HEK293 (cell line): ENCODE data around the gene PLA2G2A.

ENCODE experiments used
- CTCF ChIA-PET: fragments of 350-600 bp; formaldehyde crosslinking; extraction: SDS; loops from one replicate; lab custom pipeline; 2021; ENCODE audit warnings: antibody characterized with exemption; lab: Yijun Ruan, JAX
- POLR2A ChIA-PET: fragments of 300-600 bp; formaldehyde crosslinking; extraction: SDS; loops from one replicate; lab custom pipeline; 2020; ENCODE audit warnings: antibody characterized with exemption, inconsistent platforms; lab: Yijun Ruan, JAX
- H3K27ac ChIP-seq: fragments of 200-500 bp; sonication (Bioruptor generic); 2 replicates; pipeline ENCODE4 v1.5.1; 2014; ENCODE audit warnings: low read depth, low read length, control low read depth, inconsistent platforms; ENCODE audit errors: extremely low read depth
- H3K36me3 ChIP-seq, 2 experiments: fragments of 200-500 bp in 1 of 2; sonication (Bioruptor generic) in 1 of 2; 1 replicate in 1 of 2; 2 replicates in 1 of 2; pipeline ENCODE4 v1.5.1; 2014 to 2017; ENCODE audit warnings: inconsistent platforms in 2 of 2, low read length in 2 of 2; ENCODE audit not compliant: control insufficient read depth in 2 of 2, insufficient read depth in 1 of 2
- H3K4me1 ChIP-seq: fragments of 200-500 bp; sonication (Bioruptor generic); 2 replicates; pipeline ENCODE4 v1.5.1; 2014; ENCODE audit warnings: mild to moderate bottlenecking, low read length, inconsistent platforms; ENCODE audit not compliant: control insufficient read depth, insufficient read depth
- H3K4me3 ChIP-seq: 2 replicates; pipeline ENCODE4 v1.5.1; 2011; ENCODE audit warnings: low read depth, mild to moderate bottlenecking, control low read depth, low read length, moderate library complexity
- H3K9me3 ChIP-seq: fragments of 200-500 bp; sonication (Bioruptor generic); 2 replicates; pipeline ENCODE4 v1.5.1; 2014; ENCODE audit warnings: low read depth, low read length, inconsistent platforms; ENCODE audit not compliant: control insufficient read depth, insufficient read depth
- SP3 ChIP-seq: fragments of 450-650 bp; formaldehyde crosslinking; IDR thresholded peaks from 2 replicates; pipeline ENCODE4 v1.5.1; 2016; ENCODE audit warnings: missing biosample characterization, missing genetic modification characterization
- ZNF138 ChIP-seq: fragments of 450-650 bp; formaldehyde crosslinking; IDR thresholded peaks from 2 replicates; pipeline ENCODE4 v1.5.1; 2016; ENCODE audit warnings: missing biosample characterization, missing genetic modification characterization, borderline replicate concordance
- ZNF16 ChIP-seq: fragments of 450-650 bp; formaldehyde crosslinking; IDR thresholded peaks from 2 replicates; pipeline ENCODE4 v1.5.1; 2016; ENCODE audit warnings: low read depth, missing biosample characterization, missing genetic modification characterization
- ZNF302 ChIP-seq: fragments of 450-650 bp; formaldehyde crosslinking; IDR thresholded peaks from 2 replicates; pipeline ENCODE4 v1.5.1; 2016; ENCODE audit warnings: missing biosample characterization, missing genetic modification characterization, low read depth
- ZNF341 ChIP-seq: fragments of 450-650 bp; formaldehyde crosslinking; IDR thresholded peaks from 2 replicates; pipeline ENCODE4; 2016; ENCODE audit warnings: low read depth, missing biosample characterization, missing genetic modification characterization
- ZNF404 ChIP-seq: fragments of 450-650 bp; formaldehyde crosslinking; IDR thresholded peaks from 2 replicates; pipeline ENCODE4 v1.5.1; 2017; ENCODE audit warnings: missing biosample characterization, missing genetic modification characterization
- ZNF423 ChIP-seq: fragments of 450-650 bp; formaldehyde crosslinking; IDR thresholded peaks from 2 replicates; pipeline ENCODE4 v1.5.1; 2016; ENCODE audit warnings: missing biosample characterization, missing genetic modification characterization
- ZNF473 ChIP-seq: fragments of 450-650 bp; formaldehyde crosslinking; IDR thresholded peaks from 2 replicates; pipeline ENCODE4 v1.5.1; 2017; ENCODE audit warnings: missing biosample characterization, missing genetic modification characterization
- ZNF521 ChIP-seq: fragments of 450-650 bp; formaldehyde crosslinking; IDR thresholded peaks from 2 replicates; pipeline ENCODE4 v1.5.1; 2017; ENCODE audit warnings: missing biosample characterization, mild to moderate bottlenecking, missing genetic modification characterization
- ZNF529 ChIP-seq: fragments of 450-650 bp; formaldehyde crosslinking; IDR thresholded peaks from 2 replicates; pipeline ENCODE4 v1.5.1; 2017; ENCODE audit warnings: missing genetic modification characterization, missing biosample characterization; ENCODE audit not compliant: insufficient replicate concordance
- ZNF548 ChIP-seq: fragments of 450-650 bp; formaldehyde crosslinking; IDR thresholded peaks from 2 replicates; pipeline ENCODE4 v1.5.1; 2016; ENCODE audit warnings: missing biosample characterization, missing genetic modification characterization
- TF ChIP-seq, protein P1 (sequence below): fragments of 450-650 bp; formaldehyde crosslinking; IDR thresholded peaks from 2 replicates; pipeline ENCODE4 v1.5.1; 2016; ENCODE audit warnings: missing biosample characterization, missing genetic modification characterization
- TF ChIP-seq, protein P2 (sequence below): fragments of 450-650 bp; IDR thresholded peaks from 2 replicates; pipeline ENCODE4 v1.5.1; 2018; ENCODE audit warnings: missing biosample characterization, missing genetic modification characterization
- TF ChIP-seq, protein P3 (sequence below): fragments of 450-650 bp; formaldehyde crosslinking; IDR thresholded peaks from 2 replicates; pipeline ENCODE4 v1.5.1; 2016; ENCODE audit warnings: missing biosample characterization, missing genetic modification characterization
- TF ChIP-seq, protein P4 (sequence below): fragments of 450-650 bp; formaldehyde crosslinking; IDR thresholded peaks from 2 replicates; pipeline ENCODE4 v1.5.1; 2016; ENCODE audit warnings: missing biosample characterization, missing genetic modification characterization, borderline replicate concordance

PLA2G2A gene

DNA sequence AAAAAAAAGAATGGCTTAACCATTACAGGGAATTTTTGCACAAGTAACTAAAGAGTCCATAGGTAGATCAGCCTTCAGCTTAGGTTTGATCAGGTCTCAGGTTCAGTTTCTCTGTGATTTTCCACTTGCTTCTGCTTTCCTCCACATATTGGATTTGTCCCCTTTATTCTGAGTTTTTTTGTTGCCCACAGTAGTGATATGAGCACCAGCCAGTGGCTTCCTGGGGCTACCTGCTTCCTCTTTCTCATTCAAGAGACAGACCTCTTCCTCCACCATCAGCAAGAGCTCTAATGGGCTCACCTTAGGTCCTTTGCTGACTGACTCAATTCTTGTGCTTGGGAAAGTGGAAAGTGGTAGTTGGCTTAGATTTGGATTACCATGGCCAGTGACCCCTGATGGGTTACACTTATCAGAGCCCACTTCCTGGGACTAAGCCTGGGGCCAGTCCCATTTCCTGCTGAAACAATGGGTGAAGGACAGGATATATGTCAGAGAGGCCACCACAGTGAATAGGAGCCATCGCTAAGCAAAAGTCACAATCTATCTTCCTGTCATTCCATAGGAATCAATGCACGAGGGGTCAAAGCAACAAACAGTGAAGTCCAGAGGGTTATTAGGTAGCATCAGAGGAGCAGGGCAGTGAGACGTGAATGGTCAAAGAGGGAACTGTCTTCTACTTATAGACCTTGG lies 43.2 kb downstream of the PLA2G2A start:
- Histone ChIP-seq H3K36me3 (no peaks in the 10 kb centered on the region), H3K4me3 (no peak overlapping the region), H3K9me3 (no peaks in the 10 kb centered on the region), H3K27ac (no peak overlapping the region), H3K4me1 (no peaks in the 10 kb centered on the region)
- no peak for TF ChIP-seq ZNF521 (tag by site-specific recombination)
- TF ChIP-seq, protein P1, sequence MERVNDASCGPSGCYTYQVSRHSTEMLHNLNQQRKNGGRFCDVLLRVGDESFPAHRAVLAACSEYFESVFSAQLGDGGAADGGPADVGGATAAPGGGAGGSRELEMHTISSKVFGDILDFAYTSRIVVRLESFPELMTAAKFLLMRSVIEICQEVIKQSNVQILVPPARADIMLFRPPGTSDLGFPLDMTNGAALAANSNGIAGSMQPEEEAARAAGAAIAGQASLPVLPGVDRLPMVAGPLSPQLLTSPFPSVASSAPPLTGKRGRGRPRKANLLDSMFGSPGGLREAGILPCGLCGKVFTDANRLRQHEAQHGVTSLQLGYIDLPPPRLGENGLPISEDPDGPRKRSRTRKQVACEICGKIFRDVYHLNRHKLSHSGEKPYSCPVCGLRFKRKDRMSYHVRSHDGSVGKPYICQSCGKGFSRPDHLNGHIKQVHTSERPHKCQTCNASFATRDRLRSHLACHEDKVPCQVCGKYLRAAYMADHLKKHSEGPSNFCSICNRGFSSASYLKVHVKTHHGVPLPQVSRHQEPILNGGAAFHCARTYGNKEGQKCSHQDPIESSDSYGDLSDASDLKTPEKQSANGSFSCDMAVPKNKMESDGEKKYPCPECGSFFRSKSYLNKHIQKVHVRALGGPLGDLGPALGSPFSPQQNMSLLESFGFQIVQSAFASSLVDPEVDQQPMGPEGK (tag by site-specific recombination), result no peak
- TF ChIP-seq ZNF423, result no peak
- TF ChIP-seq, protein P2, sequence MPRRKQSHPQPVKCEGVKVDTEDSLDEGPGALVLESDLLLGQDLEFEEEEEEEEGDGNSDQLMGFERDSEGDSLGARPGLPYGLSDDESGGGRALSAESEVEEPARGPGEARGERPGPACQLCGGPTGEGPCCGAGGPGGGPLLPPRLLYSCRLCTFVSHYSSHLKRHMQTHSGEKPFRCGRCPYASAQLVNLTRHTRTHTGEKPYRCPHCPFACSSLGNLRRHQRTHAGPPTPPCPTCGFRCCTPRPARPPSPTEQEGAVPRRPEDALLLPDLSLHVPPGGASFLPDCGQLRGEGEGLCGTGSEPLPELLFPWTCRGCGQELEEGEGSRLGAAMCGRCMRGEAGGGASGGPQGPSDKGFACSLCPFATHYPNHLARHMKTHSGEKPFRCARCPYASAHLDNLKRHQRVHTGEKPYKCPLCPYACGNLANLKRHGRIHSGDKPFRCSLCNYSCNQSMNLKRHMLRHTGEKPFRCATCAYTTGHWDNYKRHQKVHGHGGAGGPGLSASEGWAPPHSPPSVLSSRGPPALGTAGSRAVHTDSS (tag by site-specific recombination), result no peak
- TF ChIP-seq, protein P3, sequence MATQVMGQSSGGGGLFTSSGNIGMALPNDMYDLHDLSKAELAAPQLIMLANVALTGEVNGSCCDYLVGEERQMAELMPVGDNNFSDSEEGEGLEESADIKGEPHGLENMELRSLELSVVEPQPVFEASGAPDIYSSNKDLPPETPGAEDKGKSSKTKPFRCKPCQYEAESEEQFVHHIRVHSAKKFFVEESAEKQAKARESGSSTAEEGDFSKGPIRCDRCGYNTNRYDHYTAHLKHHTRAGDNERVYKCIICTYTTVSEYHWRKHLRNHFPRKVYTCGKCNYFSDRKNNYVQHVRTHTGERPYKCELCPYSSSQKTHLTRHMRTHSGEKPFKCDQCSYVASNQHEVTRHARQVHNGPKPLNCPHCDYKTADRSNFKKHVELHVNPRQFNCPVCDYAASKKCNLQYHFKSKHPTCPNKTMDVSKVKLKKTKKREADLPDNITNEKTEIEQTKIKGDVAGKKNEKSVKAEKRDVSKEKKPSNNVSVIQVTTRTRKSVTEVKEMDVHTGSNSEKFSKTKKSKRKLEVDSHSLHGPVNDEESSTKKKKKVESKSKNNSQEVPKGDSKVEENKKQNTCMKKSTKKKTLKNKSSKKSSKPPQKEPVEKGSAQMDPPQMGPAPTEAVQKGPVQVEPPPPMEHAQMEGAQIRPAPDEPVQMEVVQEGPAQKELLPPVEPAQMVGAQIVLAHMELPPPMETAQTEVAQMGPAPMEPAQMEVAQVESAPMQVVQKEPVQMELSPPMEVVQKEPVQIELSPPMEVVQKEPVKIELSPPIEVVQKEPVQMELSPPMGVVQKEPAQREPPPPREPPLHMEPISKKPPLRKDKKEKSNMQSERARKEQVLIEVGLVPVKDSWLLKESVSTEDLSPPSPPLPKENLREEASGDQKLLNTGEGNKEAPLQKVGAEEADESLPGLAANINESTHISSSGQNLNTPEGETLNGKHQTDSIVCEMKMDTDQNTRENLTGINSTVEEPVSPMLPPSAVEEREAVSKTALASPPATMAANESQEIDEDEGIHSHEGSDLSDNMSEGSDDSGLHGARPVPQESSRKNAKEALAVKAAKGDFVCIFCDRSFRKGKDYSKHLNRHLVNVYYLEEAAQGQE (tag by site-specific recombination), result no peak
- TF ChIP-seq ZNF138, result no peak
- TF ChIP-seq ZNF529 (tag by site-specific recombination), result no peak
- TF ChIP-seq, protein P4, sequence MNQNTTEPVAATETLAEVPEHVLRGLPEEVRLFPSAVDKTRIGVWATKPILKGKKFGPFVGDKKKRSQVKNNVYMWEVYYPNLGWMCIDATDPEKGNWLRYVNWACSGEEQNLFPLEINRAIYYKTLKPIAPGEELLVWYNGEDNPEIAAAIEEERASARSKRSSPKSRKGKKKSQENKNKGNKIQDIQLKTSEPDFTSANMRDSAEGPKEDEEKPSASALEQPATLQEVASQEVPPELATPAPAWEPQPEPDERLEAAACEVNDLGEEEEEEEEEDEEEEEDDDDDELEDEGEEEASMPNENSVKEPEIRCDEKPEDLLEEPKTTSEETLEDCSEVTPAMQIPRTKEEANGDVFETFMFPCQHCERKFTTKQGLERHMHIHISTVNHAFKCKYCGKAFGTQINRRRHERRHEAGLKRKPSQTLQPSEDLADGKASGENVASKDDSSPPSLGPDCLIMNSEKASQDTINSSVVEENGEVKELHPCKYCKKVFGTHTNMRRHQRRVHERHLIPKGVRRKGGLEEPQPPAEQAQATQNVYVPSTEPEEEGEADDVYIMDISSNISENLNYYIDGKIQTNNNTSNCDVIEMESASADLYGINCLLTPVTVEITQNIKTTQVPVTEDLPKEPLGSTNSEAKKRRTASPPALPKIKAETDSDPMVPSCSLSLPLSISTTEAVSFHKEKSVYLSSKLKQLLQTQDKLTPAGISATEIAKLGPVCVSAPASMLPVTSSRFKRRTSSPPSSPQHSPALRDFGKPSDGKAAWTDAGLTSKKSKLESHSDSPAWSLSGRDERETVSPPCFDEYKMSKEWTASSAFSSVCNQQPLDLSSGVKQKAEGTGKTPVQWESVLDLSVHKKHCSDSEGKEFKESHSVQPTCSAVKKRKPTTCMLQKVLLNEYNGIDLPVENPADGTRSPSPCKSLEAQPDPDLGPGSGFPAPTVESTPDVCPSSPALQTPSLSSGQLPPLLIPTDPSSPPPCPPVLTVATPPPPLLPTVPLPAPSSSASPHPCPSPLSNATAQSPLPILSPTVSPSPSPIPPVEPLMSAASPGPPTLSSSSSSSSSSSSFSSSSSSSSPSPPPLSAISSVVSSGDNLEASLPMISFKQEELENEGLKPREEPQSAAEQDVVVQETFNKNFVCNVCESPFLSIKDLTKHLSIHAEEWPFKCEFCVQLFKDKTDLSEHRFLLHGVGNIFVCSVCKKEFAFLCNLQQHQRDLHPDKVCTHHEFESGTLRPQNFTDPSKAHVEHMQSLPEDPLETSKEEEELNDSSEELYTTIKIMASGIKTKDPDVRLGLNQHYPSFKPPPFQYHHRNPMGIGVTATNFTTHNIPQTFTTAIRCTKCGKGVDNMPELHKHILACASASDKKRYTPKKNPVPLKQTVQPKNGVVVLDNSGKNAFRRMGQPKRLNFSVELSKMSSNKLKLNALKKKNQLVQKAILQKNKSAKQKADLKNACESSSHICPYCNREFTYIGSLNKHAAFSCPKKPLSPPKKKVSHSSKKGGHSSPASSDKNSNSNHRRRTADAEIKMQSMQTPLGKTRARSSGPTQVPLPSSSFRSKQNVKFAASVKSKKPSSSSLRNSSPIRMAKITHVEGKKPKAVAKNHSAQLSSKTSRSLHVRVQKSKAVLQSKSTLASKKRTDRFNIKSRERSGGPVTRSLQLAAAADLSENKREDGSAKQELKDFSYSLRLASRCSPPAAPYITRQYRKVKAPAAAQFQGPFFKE, result no peak
- no peak for TF ChIP-seq ZNF548 (tag by site-specific recombination)
- TF ChIP-seq ZNF302, result no peak
- TF ChIP-seq ZNF404, result no peak
- TF ChIP-seq ZNF341 (tag by site-specific recombination), result no peak
- TF ChIP-seq ZNF16 (tag by site-specific recombination), result no peak
- no peak for TF ChIP-seq SP3 (tag by site-specific recombination)
- TF ChIP-seq ZNF473 (tag by site-specific recombination), result no peak
- ChIA-PET POLR2A (no interaction called here), CTCF (interaction anchor here (0.6 to 1.1 kb wide), 4 partner anchors 18 to 259 kb away, joined by 3 to 8 read pairs (median 6); no protein-coding TSS in a partner anchor)
